Measurements from ENCODE around the gene NR6A1.

The NR6A1 gene

GRCh38 chr9:124771021-124771866 is at the start of gene NR6A1:
NR6A1 (minus strand) TSS chr9:124771311.
- DNase-seq = peak; percentile 99

GRCh38 chr9:124818431-124819281 is 47.5 kb upstream of the NR6A1 start:
- DNase-seq = peak; percentile 39

- no peak for DNase-seq
Observed at GRCh38 chr9:124815601-124816000, 44.5 kb upstream of the NR6A1 start.

GRCh38 chr9:124814164-124814535 is 43.0 kb upstream of the NR6A1 start:
- DNase-seq = no peak

GRCh38 chr9:124813501-124814163 is 42.5 kb upstream of the NR6A1 start:
- DNase-seq = no peak

- DNase-seq = no peak
Observed at GRCh38 chr9:124813041-124813440, 41.9 kb upstream of the NR6A1 start.

GRCh38 chr9:124812441-124812876 is 41.3 kb upstream of the NR6A1 start:
- no peak for DNase-seq

GRCh38 chr9:124810663-124811355 is 39.7 kb upstream of the NR6A1 start:
- DNase-seq = no peak

GRCh38 chr9:124809741-124810500 is 38.8 kb upstream of the NR6A1 start:
- DNase-seq = no peak

GRCh38 chr9:124809211-124809610 is 38.1 kb upstream of the NR6A1 start:
- DNase-seq = no peak

GRCh38 chr9:124808246-124808956 is 37.3 kb upstream of the NR6A1 start:
- no peak for DNase-seq

- no peak for DNase-seq
Observed at GRCh38 chr9:124805186-124805585, 34.1 kb upstream of the NR6A1 start.

- no peak for DNase-seq
Observed at GRCh38 chr9:124803911-124804310, 32.8 kb upstream of the NR6A1 start.

GRCh38 chr9:124802426-124802825 is 31.3 kb upstream of the NR6A1 start:
- DNase-seq = no peak

GRCh38 chr9:124801356-124801755 is 30.2 kb upstream of the NR6A1 start:
- DNase-seq = no peak

GRCh38 chr9:124800306-124801259 is 29.5 kb upstream of the NR6A1 start:
- DNase-seq = peak; percentile 70

- DNase-seq = no peak
Observed at GRCh38 chr9:124799274-124800006, 28.3 kb upstream of the NR6A1 start.

- DNase-seq = no peak
Observed at GRCh38 chr9:124797343-124798103, 26.4 kb upstream of the NR6A1 start.

Measured in RPMI8226 (cell line).